ENCODE measurements around the gene FKBP5.
"Not testable (repeated sequence)": the region's sequence is repeated elsewhere in the genome, so short reads cannot be mapped to it uniquely, and the experiment has no call there.

Gene FKBP5

DNA sequence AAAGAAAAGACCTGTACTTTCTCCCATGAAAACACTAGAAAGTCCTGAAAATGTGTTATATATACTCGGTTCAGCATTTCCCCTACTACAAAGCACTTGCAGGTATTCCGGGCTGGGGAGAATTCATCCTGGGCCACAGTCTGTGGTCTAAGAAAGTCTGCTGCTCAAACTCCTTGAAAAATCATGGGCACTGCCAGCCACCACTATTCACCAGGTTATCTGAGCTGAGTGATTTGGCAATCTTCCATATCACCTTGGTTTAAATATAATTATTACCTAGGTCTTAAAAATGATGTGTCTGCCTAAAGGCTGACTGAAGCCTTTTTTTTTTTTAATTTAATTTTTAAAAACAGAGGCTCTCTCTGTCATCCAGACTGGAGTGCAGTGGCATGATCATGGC lies 11.3 kb downstream of the FKBP5 start:
- WGBS, 2 experiments = 100% methylated on average over 2 of the region's 2 CpGs
- Histone ChIP-seq H3K4me3 (ENCODE audit: insufficient read depth, low read depth, low read length) (no peak overlapping the region), H3K27ac (ENCODE audit: insufficient read depth, low read depth, low read length, poor library complexity, severe bottlenecking) (no peak overlapping the region), H3K27me3 (ENCODE audit: control insufficient read depth, insufficient read depth, low read length, poor library complexity, severe bottlenecking) (no peaks in the 10 kb centered on the region), H3K9me3 (ENCODE audit: control insufficient read depth, low read length) (no peaks in the 10 kb centered on the region), H3K36me3 (ENCODE audit: control insufficient read depth, insufficient read depth, low read length) (peaks cover 3% of the 10 kb centered on the region), H3K4me1 (ENCODE audit: control insufficient read depth, insufficient read depth, low read length) (peaks cover 10% of the 10 kb centered on the region)

DNA sequence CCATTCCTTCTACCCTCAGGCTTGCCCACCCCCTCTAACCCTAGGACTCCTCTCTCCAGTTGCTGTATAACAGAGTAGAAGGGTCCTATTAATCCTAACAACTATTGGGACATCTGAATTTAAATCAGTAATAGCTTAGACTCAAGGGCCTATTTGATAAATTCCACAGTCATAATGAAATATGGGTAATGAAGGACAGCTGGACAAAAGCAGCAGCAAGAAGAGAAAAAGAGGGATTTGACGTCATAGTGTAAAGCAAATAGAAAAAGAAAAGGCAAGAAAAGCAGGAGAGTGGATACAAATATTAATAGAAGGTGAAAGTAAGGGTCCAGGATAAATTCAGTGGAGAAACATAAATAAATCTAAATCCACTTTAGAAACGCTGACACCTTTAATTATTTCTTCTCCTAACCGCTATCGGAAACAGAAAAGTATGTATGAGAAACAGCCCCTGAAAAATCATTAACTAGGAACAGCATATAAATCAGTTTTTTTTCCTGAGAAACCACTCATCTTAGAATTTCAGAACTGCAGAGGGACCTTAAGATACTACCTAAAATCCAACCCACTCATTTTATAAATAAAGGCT lies 12.8 kb downstream of the FKBP5 start:
- Histone ChIP-seq H3K9me3 (ENCODE audit: control insufficient read depth, low read length) (no peaks in the 10 kb centered on the region), H3K36me3 (ENCODE audit: control insufficient read depth, insufficient read depth, low read length) (peaks cover 3% of the 10 kb centered on the region), H3K4me3 (ENCODE audit: insufficient read depth, low read depth, low read length) (no peak overlapping the region), H3K4me1 (ENCODE audit: control insufficient read depth, insufficient read depth, low read length) (peaks cover 10% of the 10 kb centered on the region), H3K27ac (ENCODE audit: insufficient read depth, low read depth, low read length, poor library complexity, severe bottlenecking) (no peak overlapping the region), H3K27me3 (ENCODE audit: control insufficient read depth, insufficient read depth, low read length, poor library complexity, severe bottlenecking) (no peaks in the 10 kb centered on the region)
- 92 to 95% methylated on average over 4 of the region's 4 CpGs for WGBS, 2 experiments

GRCh38 chr6:35674594-35674993 lies 14.1 kb downstream of the FKBP5 start:
- Histone ChIP-seq H3K4me3 (ENCODE audit: insufficient read depth, low read depth, low read length) (no peak overlapping the region), H3K27ac (ENCODE audit: insufficient read depth, low read depth, low read length, poor library complexity, severe bottlenecking) (no peak overlapping the region), H3K36me3 (ENCODE audit: control insufficient read depth, insufficient read depth, low read length) (peaks cover 3% of the 10 kb centered on the region), H3K27me3 (ENCODE audit: control insufficient read depth, insufficient read depth, low read length, poor library complexity, severe bottlenecking) (no peaks in the 10 kb centered on the region), H3K4me1 (ENCODE audit: control insufficient read depth, insufficient read depth, low read length) (peaks cover 10% of the 10 kb centered on the region), H3K9me3 (ENCODE audit: control insufficient read depth, low read length) (no peaks in the 10 kb centered on the region)
- WGBS, 2 experiments = 93 to 94% methylated on average over 3 of the region's 3 CpGs

DNA sequence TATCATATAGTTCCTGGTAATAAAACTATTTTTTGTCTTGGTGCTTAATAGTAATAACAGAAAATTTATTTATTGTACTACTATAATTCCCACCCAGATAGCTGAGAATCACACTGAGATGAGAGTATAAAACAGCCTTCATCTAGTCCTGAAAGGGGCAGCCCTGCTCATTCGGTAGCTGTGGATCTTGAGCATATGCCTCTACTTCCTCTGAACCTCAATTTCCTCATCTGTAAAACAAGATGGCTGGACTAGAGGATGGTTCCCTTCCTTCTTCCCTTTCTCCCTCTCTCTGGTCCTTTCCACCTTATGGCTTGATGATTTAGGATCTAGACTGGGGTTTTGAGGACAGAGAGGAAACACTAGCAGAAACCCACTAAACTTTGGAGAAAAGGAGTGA lies 15.0 kb downstream of the FKBP5 start:
- WGBS, 2 experiments = 100% methylated on average over 1 of the region's 1 CpG

DNA sequence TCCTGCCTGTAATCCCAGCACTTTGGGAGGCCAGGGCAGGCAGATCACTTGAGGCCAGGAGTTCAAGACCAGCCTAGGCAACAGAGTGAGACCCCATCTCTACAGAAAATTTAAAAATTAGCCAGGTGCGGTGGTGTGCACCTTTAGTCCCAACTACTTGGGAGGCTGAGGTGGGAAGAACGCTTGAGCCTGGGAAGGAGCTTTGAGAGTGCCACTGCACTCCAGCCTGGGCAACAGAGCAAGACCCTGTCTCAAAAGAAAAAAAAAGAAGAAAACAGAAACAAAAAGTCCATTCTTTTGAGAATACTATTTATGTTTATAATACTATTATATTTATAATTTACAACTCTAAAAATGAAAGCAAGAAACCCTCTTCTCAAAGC lies 15.4 kb downstream of the FKBP5 start:
- H3K4me3 ChIP-seq (ENCODE audit: insufficient read depth, low read depth, low read length); H3K9me3 ChIP-seq (ENCODE audit: control insufficient read depth, low read length); H3K36me3 ChIP-seq (ENCODE audit: control insufficient read depth, insufficient read depth, low read length); H3K4me1 ChIP-seq (ENCODE audit: control insufficient read depth, insufficient read depth, low read length); H3K27ac ChIP-seq (ENCODE audit: insufficient read depth, low read depth, low read length, poor library complexity, severe bottlenecking); H3K27me3 ChIP-seq (ENCODE audit: control insufficient read depth, insufficient read depth, low read length, poor library complexity, severe bottlenecking): not testable (repeated sequence)
- WGBS, 2 experiments = 97 to 98% methylated on average over 2 of the region's 2 CpGs

More for the DNA sequence above, 15.0 kb downstream of the FKBP5 start:
- no peaks in the 10 kb centered on the region for H3K9me3 ChIP-seq (ENCODE audit: control insufficient read depth, low read length)
- H3K27me3 ChIP-seq (ENCODE audit: control insufficient read depth, insufficient read depth, low read length, poor library complexity, severe bottlenecking) = no peaks in the 10 kb centered on the region
- no peak overlapping the region for H3K4me3 ChIP-seq (ENCODE audit: insufficient read depth, low read depth, low read length)
- no peak overlapping the region for H3K27ac ChIP-seq (ENCODE audit: insufficient read depth, low read depth, low read length, poor library complexity, severe bottlenecking)
- H3K4me1 ChIP-seq (ENCODE audit: control insufficient read depth, insufficient read depth, low read length) = peaks cover 10% of the 10 kb centered on the region
- H3K36me3 ChIP-seq (ENCODE audit: control insufficient read depth, insufficient read depth, low read length) = peaks cover 3% of the 10 kb centered on the region

- H3K4me3 ChIP-seq (ENCODE audit: insufficient read depth, low read depth, low read length); H3K36me3 ChIP-seq (ENCODE audit: control insufficient read depth, insufficient read depth, low read length); H3K27me3 ChIP-seq (ENCODE audit: control insufficient read depth, insufficient read depth, low read length, poor library complexity, severe bottlenecking); H3K9me3 ChIP-seq (ENCODE audit: control insufficient read depth, low read length); H3K4me1 ChIP-seq (ENCODE audit: control insufficient read depth, insufficient read depth, low read length); H3K27ac ChIP-seq (ENCODE audit: insufficient read depth, low read depth, low read length, poor library complexity, severe bottlenecking): not testable (repeated sequence)
- WGBS, 2 experiments = 96 to 98% methylated on average over 9 of the region's 9 CpGs
Observed at GRCh38 chr6:35670453-35670852, 18.3 kb downstream of the FKBP5 start.

GRCh38 chr6:35669451-35670045 lies 19.2 kb downstream of the FKBP5 start:
- peaks cover 5% of the 10 kb centered on the region for H3K4me1 ChIP-seq (ENCODE audit: control insufficient read depth, insufficient read depth, low read length)
- H3K4me3 ChIP-seq (ENCODE audit: insufficient read depth, low read depth, low read length) = no peak overlapping the region
- H3K36me3 ChIP-seq (ENCODE audit: control insufficient read depth, insufficient read depth, low read length) = no peaks in the 10 kb centered on the region
- H3K9me3 ChIP-seq (ENCODE audit: control insufficient read depth, low read length) = no peaks in the 10 kb centered on the region
- 89 to 100% methylated on average over 1 of the region's 1 CpG for whole genome bisulfite sequencing, 2 experiments
- H3K27me3 ChIP-seq (ENCODE audit: control insufficient read depth, insufficient read depth, low read length, poor library complexity, severe bottlenecking) = no peaks in the 10 kb centered on the region
- no peak overlapping the region for H3K27ac ChIP-seq (ENCODE audit: insufficient read depth, low read depth, low read length, poor library complexity, severe bottlenecking)

GRCh38 chr6:35668744-35669450 lies 19.8 kb downstream of the FKBP5 start:
- H3K27ac ChIP-seq (ENCODE audit: insufficient read depth, low read depth, low read length, poor library complexity, severe bottlenecking) = no peak overlapping the region
- H3K27me3 ChIP-seq (ENCODE audit: control insufficient read depth, insufficient read depth, low read length, poor library complexity, severe bottlenecking) = no peaks in the 10 kb centered on the region
- peaks cover 9% of the 10 kb centered on the region for H3K4me1 ChIP-seq (ENCODE audit: control insufficient read depth, insufficient read depth, low read length)
- H3K4me3 ChIP-seq (ENCODE audit: insufficient read depth, low read depth, low read length) = no peak overlapping the region
- no peaks in the 10 kb centered on the region for H3K9me3 ChIP-seq (ENCODE audit: control insufficient read depth, low read length)
- H3K36me3 ChIP-seq (ENCODE audit: control insufficient read depth, insufficient read depth, low read length) = no peaks in the 10 kb centered on the region

DNA sequence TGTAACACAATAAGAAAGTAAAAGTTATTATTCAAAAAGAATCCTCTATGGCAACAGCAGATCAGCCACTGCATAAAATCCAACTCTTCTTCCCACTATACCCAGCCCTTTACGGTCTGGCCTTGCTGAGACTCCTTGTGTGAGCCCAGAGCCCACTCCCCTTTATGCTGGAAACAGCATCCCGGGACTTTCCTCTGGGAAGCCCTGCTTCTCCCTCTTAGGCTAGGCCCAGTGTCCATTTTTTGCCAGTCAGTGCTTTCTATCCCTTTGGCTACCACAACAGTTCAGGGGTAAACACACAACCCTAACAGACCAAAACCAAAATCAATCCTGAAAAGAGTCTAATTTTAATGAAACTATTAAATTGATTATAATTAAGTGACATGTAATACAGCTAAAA lies 20.6 kb downstream of the FKBP5 start:
- Histone ChIP-seq H3K4me3 (ENCODE audit: insufficient read depth, low read depth, low read length) (no peak overlapping the region), H3K4me1 (ENCODE audit: control insufficient read depth, insufficient read depth, low read length) (peaks cover 10% of the 10 kb centered on the region), H3K9me3 (ENCODE audit: control insufficient read depth, low read length) (no peaks in the 10 kb centered on the region), H3K27ac (ENCODE audit: insufficient read depth, low read depth, low read length, poor library complexity, severe bottlenecking) (no peak overlapping the region), H3K36me3 (ENCODE audit: control insufficient read depth, insufficient read depth, low read length) (no peaks in the 10 kb centered on the region), H3K27me3 (ENCODE audit: control insufficient read depth, insufficient read depth, low read length, poor library complexity, severe bottlenecking) (no peaks in the 10 kb centered on the region)
- WGBS, 2 experiments = 69 to 79% methylated on average over 2 of the region's 2 CpGs

- Histone ChIP-seq H3K9me3 (ENCODE audit: control insufficient read depth, low read length) (no peaks in the 10 kb centered on the region), H3K36me3 (ENCODE audit: control insufficient read depth, insufficient read depth, low read length) (no peaks in the 10 kb centered on the region), H3K27ac (ENCODE audit: insufficient read depth, low read depth, low read length, poor library complexity, severe bottlenecking) (no peak overlapping the region), H3K27me3 (ENCODE audit: control insufficient read depth, insufficient read depth, low read length, poor library complexity, severe bottlenecking) (no peaks in the 10 kb centered on the region), H3K4me1 (ENCODE audit: control insufficient read depth, insufficient read depth, low read length) (peaks cover 17% of the 10 kb centered on the region), H3K4me3 (ENCODE audit: insufficient read depth, low read depth, low read length) (no peak overlapping the region)
- WGBS, 2 experiments = 97 to 100% methylated on average over 3 of the region's 3 CpGs
Observed at GRCh38 chr6:35665573-35665972, 23.1 kb downstream of the FKBP5 start.

All from ectodermal cell (in vitro differentiated cells).